ENCODE results near the gene KIAA0232.

- TF ChIP-seq POLR2A (IDR thresholded peaks at IDR 0.05): no peak
- no peak for TF ChIP-seq CTCF (IDR thresholded peaks at IDR 0.05)
Measured at GRCh38 chr4:6873291-6873690, 90.8 kb downstream of the KIAA0232 start.

Measured in gastroesophageal sphincter (tissue), 3 donors.